Measurements from ENCODE around the gene ATP5F1C. TPM values are rescaled to one million over a fixed set of nuclear protein-coding genes. Genes with fewer than 3 reads are reported as not detected.
A peak's percentile ranks its signal among the peaks of the same experiment; 100 is the strongest.

Gene ATP5F1C
- total RNA-seq, 1 donor from 2014 or later: 216 TPM

- Mint-ChIP-seq H3K9me3 (ENCODE audit: unreplicated experiment) (no peaks in the 10 kb centered on the region), H3K27ac (ENCODE audit: unreplicated experiment) (no peak overlapping the region), H3K36me3 (ENCODE audit: low read depth, unreplicated experiment) (peaks cover 25% of the 10 kb centered on the region), H3K27me3 (ENCODE audit: unreplicated experiment) (peaks cover 1% of the 10 kb centered on the region), H3K4me1 (ENCODE audit: unreplicated experiment) (no peaks in the 10 kb centered on the region), H3K4me3 (ENCODE audit: unreplicated experiment) (no peak overlapping the region)
- DNase-seq (ENCODE audit: low spot score): no peak
- TF ChIP-seq CTCF (IDR thresholded peaks at IDR 0.05; ENCODE audit: unreplicated experiment): no peak
Observed at GRCh38 chr10:7752251-7752650, 35.7 kb upstream of the ATP5F1C start.

GRCh38 chr10:7755103-7755502 is 32.9 kb upstream of the ATP5F1C start:
- peaks cover 1% of the 10 kb centered on the region for H3K27me3 Mint-ChIP-seq (ENCODE audit: unreplicated experiment)
- TF ChIP-seq CTCF (IDR thresholded peaks at IDR 0.05; ENCODE audit: unreplicated experiment): no peak
- H3K4me1 Mint-ChIP-seq (ENCODE audit: unreplicated experiment): no peaks in the 10 kb centered on the region
- no peak overlapping the region for H3K4me3 Mint-ChIP-seq (ENCODE audit: unreplicated experiment)
- no peaks in the 10 kb centered on the region for H3K9me3 Mint-ChIP-seq (ENCODE audit: unreplicated experiment)
- DNase-seq (ENCODE audit: low spot score): no peak
- H3K27ac Mint-ChIP-seq (ENCODE audit: unreplicated experiment): no peak overlapping the region
- H3K36me3 Mint-ChIP-seq (ENCODE audit: low read depth, unreplicated experiment): peaks cover 31% of the 10 kb centered on the region

GRCh38 chr10:7756360-7756992 is 31.5 kb upstream of the ATP5F1C start:
- peaks cover 36% of the 10 kb centered on the region for H3K36me3 Mint-ChIP-seq (ENCODE audit: low read depth, unreplicated experiment)
- H3K4me3 Mint-ChIP-seq (ENCODE audit: unreplicated experiment): no peak overlapping the region
- H3K27me3 Mint-ChIP-seq (ENCODE audit: unreplicated experiment): peaks cover 1% of the 10 kb centered on the region
- no peaks in the 10 kb centered on the region for H3K4me1 Mint-ChIP-seq (ENCODE audit: unreplicated experiment)
- peak; percentile 33 for DNase-seq (ENCODE audit: low spot score)
- no peak overlapping the region for H3K27ac Mint-ChIP-seq (ENCODE audit: unreplicated experiment)
- no peaks in the 10 kb centered on the region for H3K9me3 Mint-ChIP-seq (ENCODE audit: unreplicated experiment)
- no peak for TF ChIP-seq CTCF (IDR thresholded peaks at IDR 0.05; ENCODE audit: unreplicated experiment)

GRCh38 chr10:7763929-7764328 is 24.0 kb upstream of the ATP5F1C start:
- peaks cover 11% of the 10 kb centered on the region for H3K36me3 Mint-ChIP-seq (ENCODE audit: low read depth, unreplicated experiment)
- no peaks in the 10 kb centered on the region for H3K9me3 Mint-ChIP-seq (ENCODE audit: unreplicated experiment)
- no peak for TF ChIP-seq CTCF (IDR thresholded peaks at IDR 0.05; ENCODE audit: unreplicated experiment)
- H3K4me3 Mint-ChIP-seq (ENCODE audit: unreplicated experiment): no peak overlapping the region
- no peaks in the 10 kb centered on the region for H3K4me1 Mint-ChIP-seq (ENCODE audit: unreplicated experiment)
- H3K27me3 Mint-ChIP-seq (ENCODE audit: unreplicated experiment): no peaks in the 10 kb centered on the region
- no peak overlapping the region for H3K27ac Mint-ChIP-seq (ENCODE audit: unreplicated experiment)
- DNase-seq (ENCODE audit: low spot score): no peak

GRCh38 chr10:7766241-7766640 is 21.7 kb upstream of the ATP5F1C start:
- no peak for DNase-seq (ENCODE audit: low spot score)
- TF ChIP-seq CTCF (IDR thresholded peaks at IDR 0.05; ENCODE audit: unreplicated experiment): no peak
- Mint-ChIP-seq H3K36me3 (ENCODE audit: low read depth, unreplicated experiment) (peaks cover 13% of the 10 kb centered on the region), H3K9me3 (ENCODE audit: unreplicated experiment) (no peaks in the 10 kb centered on the region), H3K4me3 (ENCODE audit: unreplicated experiment) (no peak overlapping the region), H3K27me3 (ENCODE audit: unreplicated experiment) (no peaks in the 10 kb centered on the region), H3K4me1 (ENCODE audit: unreplicated experiment) (no peaks in the 10 kb centered on the region), H3K27ac (ENCODE audit: unreplicated experiment) (no peak overlapping the region)
